ENCODE data around the gene LAGE3.

LAGE3 gene

DNA sequence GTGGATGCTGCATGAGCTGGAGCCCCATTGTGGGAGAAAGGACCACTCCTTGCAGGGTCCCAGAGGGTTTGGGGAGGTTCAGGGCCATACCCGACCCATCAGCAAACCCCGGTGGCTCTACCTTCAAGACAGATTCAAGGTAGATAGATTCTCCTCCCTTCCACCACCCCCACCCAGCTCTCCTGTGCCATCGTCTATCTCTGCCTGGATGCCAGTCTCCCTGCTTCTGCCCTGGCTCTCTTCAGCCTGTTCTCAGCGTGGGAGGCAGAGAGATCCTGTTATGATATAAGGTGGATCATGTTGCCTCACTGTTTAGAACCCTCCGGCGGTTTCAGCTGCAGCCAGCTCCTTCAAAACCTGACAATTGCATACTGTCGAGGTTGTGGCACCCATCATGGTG is 5.4 kb downstream of the LAGE3 start:
- no peak for DNase-seq

DNA sequence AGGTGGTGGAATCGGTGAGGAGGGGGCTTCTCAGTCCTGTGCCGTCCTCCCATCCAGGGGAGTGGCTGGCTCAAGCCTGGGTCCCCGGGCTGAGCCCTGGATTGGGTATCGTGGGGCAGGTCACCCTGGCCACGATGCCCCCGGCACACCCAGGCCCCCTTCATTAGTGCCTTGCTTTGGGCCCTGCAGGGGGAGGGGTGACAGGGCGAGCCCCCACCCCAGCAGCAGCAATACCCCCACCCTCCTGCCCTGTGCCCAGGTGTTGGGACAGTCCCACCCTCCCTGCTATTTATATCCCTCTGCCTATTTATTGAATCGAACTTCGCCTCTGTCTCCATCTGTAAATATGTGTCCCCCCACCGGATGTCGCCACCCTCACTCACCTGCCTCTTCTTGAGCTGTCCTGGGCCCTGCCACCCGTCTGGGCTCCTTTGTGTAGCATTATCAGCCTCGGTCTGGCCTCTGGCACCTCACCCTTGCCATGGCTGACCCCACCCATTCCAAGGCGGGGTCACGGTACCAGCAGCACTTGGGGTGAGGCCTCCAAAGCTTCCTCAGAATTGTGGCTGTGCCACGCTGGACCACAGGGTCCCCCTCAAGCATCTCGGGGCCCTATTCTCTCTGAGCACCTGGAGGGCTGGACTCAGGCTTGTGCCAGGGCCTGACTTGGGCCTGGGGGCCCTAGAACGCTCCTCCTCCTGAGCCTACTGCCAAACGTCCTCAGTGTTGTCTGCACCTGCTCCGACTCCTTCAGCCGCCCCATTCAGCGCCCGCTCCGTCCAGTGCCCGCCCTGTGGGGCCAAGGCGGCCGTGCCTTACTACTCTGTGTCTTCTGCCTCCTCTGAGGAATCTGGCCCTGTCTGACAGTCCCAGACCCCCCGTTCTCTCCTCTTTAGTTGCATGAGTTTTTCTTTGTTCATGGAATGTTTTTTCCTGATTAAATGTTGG is 6.1 kb downstream of the LAGE3 start:
- no peak for DNase-seq

DNA sequence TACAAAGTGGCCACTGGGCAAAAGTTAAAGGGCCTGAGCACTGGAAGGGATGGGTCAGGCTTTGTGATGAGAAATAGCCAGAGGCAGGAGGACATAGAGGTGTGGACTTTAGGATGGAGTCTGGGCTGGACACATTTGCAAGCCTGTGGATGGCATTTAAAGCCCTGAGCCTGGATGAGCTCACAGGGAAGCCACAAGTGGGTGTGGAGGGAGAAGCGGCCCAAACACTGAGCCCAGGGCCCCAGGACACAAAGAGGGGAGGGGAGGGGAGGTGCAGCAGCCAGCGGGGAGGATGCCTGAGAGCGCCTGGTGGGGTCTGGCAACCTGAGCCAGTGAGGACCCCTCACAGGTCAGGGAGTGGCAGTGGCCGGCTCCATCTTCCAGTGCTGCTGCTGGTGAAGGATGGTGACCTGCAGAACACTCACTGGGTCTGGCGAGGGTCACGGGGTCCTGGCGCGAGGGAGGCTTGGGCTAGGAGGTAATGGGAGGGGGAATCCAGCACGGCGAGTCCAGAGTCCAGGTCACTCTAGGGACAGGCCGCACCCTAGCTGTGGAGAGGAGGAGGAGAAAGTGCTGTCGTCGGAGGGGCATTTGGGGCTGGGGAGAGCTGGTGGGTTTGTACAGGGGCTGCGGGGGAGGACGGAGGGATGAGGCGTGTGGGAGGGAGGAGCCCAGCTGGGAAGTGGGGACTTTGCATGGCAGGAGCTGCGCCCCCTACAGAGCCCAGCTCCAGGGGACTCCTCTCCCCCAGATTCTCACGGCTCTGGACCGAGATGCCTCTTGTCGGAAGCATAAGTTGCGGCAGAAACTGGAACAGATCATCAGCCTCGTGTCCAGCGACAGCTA is 7.0 kb downstream of the LAGE3 start:
- no peak for DNase-seq

DNA sequence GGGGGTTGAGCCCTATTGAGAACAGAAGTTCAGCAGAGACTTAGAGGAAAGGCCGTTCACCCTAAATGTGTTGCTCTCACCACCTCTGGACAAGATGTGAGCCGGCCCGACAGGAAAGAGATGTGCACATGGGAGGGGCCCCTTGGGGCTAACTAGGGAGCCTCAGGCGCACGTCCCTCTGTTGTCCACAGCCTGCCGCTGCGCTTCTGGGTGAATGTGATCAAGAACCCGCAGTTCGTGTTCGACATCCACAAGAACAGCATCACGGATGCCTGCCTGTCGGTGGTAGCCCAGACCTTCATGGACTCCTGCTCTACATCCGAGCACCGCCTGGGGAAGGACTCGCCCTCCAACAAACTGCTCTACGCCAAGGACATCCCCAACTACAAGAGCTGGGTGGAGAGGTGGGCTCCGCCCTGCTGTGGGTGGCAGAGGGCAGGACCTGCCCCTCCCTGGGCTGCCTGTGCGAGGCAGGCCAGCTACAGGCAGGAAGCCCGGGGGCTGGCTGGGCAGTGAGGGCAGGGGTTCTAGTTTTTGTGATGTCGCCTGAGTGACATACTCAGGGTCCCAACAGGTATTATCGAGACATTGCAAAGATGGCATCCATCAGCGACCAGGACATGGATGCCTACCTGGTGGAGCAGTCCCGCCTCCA is 8.0 kb downstream of the LAGE3 start:
- DNase-seq, result no peak

DNA sequence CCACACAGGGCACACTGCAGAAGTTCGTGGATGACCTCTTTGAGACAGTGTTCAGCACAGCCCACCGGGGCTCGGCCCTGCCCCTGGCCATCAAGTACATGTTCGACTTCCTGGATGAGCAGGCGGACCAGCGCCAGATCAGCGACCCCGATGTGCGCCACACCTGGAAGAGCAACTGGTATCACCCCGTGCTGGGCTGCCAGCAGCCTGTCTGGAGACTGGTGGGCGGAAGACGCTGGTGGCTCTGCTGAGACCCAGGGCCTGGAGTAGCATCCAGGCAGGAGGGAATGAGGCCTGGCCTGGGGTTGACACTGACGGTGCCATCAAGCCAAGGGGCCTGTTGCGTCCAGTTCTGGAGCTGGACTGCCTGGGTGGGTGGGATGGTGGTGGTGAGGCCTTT is 8.6 kb downstream of the LAGE3 start:
- DNase-seq, result no peak

DNA sequence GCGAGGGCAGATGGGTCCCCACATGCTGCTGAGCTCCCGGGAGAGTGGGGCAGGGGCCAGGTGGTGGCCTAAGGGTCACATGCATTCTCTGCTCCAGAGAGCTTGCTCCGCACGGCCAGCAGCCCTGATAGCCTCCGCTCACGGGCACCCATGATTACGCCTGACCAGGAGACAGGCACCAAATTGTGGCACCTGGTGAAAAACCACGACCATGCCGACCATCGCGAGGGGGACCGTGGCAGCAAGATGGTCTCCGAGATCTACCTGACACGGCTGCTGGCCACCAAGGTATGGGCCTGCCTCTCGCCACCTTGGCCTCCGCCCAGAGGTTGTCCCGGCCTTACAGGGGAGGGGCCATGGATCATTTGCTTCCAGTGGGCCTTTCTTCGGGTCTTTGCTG is 9.2 kb downstream of the LAGE3 start:
- no peak for DNase-seq

DNA sequence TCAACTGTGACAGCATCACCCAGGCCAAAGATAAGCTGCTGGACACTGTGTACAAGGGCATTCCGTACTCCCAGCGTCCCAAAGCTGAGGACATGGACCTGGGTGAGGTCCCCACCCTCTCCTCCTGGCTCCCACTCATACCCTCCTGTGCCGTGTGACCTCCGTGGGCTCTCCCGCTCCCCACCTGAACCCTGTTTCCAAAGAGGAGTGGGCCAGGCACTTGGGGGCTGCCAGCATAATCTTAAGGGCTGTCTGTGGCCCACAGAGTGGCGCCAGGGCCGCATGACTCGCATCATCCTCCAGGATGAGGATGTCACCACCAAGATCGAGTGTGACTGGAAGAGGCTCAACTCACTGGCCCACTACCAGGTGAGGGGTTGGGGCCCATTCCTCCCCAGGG is 10.0 kb downstream of the LAGE3 start:
- no peak for DNase-seq

DNA sequence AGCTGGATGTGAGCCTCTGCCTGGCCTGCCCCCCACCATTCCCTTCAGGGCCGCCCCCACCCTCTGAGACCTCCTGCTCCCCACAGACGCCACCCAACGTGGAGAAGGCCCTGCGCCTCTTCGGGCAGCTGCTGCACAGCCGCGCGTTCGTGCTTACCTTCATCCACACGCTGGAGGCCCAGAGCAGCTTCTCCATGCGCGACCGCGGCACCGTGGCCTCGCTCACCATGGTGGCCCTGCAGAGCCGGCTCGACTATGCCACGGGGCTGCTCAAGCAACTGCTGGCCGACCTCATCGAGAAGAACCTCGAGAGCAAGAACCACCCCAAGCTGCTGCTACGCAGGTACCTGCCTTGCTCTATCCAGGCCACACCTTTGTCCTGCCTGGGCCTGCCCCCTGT is 10.9 kb downstream of the LAGE3 start:
- DNase-seq, result no peak

DNA sequence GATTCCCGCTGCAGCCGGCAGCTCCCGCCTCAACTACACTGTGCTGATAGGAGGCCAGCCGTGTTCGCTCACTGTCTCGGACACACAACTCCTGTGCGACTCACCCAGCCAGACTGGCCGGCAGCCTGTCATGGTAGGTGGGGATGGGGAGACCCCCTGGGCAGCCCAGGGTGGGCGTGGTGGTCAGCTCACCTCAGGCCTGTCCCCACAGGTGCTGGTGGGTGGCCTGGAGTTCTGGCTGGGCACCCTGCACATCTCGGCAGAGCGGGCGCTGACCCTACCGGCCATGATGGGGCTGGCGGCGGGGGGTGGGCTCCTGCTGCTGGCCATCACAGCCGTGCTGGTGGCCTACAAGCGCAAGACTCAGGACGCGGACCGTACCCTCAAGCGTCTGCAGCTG is 11.5 kb downstream of the LAGE3 start:
- DNase-seq, result no peak

DNA sequence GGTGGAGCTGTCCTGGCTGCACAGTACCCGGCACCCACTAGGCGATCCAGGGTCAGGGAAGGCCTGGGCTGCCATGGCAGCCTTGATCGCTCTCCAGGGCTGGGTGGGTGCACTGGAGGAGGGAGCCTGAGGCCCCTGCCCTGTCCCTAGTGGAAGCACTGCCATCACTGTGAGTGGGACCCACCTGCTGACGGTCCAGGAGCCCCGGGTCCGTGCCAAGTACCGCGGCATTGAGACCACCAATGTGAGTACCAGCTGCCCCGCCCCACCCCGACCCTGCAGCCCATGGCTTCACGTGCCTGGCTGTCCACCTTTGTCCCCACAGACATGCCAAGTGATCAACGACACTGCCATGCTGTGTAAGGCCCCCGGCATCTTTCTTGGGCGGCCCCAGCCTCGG is 12.2 kb downstream of the LAGE3 start:
- no peak for DNase-seq

DNA sequence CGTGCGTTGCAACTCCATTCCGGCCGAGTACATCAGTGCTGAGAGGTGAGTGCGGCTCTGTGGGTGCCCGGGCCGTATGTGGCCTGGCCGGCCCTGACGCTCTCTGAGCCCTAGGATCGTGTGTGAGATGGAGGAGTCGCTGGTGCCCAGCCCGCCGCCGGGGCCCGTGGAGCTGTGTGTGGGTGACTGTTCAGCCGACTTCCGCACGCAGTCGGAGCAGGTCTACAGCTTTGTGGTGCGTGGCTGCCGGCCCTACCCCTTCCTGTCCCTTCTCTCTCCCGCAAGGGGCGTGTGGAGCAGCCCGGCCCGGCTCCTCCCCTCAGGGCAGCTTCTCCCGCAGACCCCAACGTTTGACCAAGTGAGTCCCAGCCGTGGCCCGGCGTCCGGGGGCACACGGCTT is 13.0 kb downstream of the LAGE3 start:
- no peak for DNase-seq

DNA sequence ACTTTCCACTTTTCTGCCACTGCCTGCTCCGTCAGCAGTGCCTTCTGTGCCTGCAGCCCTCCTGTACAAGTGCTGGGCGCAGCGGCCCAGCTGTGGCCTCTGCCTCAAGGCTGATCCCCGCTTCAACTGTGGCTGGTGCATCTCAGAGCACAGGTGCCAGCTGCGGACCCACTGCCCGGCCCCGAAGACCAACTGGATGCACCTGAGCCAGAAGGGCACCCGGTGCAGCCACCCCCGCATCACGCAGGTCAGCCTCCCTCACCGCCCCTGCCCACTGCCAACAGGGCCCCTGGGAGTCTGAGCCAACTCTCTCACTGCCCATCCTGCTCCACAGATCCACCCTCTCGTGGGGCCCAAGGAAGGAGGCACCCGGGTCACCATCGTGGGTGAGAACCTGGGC is 13.5 kb downstream of the LAGE3 start:
- no peak for DNase-seq

DNA sequence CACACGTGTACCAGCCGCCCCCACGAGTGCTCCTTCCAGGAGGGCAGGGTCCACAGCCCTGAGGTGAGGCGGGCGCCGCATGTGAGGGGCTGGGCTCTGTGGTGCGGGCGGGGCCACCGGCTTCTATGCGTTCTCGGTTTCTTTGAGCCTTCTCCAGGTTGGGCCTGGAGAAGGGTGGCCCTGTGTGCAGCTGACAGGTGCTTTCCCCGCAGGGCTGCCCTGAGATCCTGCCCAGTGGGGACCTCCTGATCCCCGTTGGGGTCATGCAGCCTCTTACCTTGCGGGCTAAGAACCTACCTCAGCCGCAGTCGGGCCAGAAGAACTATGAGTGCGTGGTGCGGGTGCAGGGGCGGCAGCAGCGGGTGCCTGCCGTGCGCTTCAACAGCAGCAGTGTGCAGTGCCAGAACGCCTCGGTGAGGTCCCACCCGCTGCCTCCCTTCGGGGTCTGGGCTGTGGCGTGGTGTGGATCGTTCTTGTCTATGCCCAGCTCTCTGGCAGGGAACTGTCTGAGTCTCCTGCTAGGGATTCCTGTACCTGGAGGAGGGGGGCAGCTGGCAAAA is 14.2 kb downstream of the LAGE3 start:
- DNase-seq, result no peak

DNA sequence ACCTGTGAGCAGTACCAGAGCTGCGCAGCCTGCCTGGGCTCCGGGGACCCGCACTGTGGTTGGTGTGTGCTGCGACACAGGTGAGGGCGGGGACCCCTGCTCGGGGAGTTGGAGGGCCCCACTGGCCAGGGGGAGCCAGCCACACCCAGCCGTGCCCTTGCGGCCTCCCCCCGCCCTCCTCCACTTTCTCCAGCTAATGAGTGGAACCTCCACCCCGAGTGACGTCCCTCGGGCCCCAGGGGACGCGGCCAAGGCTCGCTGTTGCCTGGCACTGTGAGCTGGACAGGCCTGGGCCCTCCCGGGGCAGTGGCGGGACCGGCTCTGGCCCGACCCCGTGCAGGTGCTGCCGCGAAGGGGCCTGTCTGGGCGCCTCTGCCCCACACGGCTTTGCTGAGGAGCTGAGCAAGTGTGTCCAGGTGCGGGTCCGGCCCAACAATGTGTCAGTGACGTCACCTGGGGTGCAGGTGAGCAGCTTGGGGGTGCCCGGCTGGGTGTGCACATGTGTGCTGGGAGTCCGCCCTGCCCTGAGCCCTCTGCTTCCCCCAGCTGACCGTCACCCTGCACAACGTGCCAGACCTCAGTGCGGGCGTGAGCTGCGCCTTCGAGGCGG is 15.4 kb downstream of the LAGE3 start:
- no peak for DNase-seq

DNA sequence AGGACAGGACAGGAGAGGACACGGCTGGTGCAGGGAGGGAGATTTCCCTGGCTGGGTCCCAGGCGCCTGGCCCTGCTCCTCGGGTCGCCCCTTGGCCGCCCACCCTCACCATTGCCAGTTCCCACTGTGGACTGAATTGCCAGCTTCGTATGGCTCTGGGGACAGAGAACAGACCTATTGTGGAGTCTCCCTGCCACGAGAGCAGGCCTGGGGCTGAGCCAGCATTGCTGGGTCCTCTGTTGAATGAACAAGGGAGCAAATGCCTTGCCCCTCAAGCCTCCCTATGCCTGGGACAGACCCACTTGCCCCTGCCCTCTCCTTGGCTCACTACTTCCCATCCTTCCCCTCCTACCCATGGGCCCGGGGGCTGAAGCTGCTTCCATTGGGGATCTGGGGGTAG is 16.7 kb downstream of the LAGE3 start:
- no peak for DNase-seq

DNA sequence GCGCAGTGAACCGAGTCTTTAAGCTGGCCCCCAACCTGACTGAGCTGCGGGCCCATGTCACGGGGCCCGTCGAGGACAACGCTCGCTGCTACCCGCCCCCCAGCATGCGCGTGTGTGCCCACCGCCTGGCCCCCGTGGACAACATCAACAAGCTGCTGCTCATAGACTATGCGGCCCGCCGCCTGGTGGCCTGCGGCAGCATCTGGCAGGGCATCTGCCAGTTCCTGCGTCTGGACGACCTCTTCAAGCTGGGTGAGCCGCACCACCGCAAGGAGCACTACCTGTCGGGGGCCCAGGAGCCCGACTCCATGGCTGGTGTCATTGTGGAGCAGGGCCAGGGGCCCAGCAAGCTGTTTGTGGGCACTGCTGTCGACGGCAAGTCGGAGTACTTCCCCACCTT is 18.8 kb downstream of the LAGE3 start:
- DNase-seq, result no peak

DNA sequence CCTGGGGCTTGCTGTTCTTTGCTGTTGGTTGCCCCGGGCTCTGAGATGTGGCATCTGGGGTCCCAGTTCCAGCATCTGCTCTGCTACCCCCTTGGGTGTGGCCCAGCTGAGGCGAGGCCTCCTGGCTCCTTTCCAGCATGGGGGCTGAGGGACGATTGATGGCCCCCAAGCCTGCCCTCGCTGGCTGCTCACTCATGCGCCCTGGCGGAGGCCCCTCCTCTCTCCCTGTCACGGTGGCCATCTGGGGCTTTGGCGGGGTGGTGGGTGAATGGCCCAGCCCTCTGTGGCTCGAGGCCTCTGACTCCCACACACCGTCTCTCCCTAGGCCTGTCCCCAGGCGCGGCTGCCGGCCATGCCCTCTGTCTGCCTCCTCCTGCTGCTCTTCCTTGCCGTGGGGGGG is 19.2 kb downstream of the LAGE3 start:
- no peak for DNase-seq

DNA sequence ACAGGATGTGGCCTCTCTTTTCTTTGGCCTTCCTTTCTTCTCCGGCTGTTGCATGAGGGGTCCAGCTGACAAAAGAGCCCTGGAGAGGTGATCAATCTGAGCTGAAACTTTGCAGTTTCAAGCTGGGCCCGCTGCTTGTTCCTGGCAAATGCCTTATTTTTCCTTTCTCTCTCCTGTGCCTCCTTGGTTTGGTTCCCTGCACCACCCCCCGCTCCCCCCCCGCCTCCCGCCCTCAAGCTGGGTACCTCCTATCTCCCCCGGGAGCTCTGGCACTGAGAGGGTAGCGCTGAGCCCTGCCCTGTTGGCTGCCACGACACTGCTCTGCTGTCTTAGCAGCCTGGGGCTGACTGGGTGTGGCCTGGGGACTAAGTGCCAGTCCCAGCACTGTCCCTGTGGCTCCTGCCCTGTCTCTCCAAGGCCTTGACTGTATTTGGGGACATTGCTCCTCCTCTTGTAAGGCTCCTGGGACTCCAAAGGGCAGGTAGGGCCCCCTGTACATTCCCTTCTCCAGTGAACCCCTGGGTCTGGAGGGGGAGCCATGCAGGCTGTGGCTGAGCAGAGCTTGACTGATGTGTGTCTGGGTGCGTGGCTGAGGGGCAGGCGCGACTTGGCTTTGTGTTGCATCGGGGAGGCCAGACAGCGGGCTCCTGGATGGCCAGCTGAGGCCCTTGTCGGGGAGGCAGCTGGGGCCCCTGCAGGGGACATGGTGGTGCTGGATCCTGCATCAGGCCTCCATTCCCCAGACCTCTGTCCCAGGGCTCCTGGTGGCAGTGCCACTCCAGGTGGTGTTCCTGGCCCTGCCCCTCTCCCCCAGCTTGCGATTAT is 19.9 kb downstream of the LAGE3 start:
- DNase-seq, result no peak

DNA sequence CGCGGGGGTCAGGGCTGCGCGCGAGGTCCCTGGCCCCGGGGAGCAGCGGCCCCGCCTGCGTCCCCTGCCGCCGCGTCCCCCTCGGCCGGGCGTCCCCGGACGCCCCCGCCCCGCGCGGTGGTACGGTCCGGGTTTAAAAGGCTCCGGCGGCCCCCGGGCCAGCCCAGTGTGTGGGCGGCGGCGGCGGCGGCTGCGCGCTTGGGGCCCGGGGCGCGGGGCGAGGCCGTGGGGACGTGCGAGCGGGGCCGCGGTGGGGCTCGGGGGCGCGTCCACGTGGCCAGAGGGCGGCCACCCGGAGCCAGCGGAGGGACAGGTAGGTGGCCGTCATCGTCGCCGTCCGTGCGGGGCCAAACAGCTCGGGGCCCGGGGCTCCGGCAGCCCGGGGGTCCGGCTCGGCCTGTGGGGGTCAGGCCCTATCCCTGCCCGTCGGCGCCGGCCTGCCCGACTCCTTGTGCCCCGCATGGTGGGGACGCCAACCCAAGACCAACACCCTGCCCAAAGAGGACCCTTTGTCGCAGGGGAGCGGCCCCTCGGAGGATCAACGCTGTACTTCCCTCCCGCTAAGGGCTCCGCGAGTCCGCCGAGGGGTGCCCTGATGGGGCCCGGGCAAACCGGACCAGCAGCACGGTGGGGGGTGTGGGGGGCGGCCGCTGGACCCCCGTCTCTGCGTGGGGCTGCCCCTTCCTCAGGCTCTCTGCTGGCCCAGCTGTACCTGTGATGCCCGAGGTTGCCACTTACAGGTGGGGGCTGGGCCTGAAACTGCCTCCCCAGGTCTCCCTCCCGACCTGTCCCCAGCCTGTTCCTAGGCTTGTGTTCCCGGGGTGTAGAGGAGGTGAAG is 20.7 kb downstream of the LAGE3 start, which contains the start of gene PLXNA3:
Gene PLXNA3, plus strand, starts transcription at position 166 of the 838 bp plus-strand sequence. CDS start 1,903 bp downstream, outside the sequence.
- DNase-seq, result no peak

DNA sequence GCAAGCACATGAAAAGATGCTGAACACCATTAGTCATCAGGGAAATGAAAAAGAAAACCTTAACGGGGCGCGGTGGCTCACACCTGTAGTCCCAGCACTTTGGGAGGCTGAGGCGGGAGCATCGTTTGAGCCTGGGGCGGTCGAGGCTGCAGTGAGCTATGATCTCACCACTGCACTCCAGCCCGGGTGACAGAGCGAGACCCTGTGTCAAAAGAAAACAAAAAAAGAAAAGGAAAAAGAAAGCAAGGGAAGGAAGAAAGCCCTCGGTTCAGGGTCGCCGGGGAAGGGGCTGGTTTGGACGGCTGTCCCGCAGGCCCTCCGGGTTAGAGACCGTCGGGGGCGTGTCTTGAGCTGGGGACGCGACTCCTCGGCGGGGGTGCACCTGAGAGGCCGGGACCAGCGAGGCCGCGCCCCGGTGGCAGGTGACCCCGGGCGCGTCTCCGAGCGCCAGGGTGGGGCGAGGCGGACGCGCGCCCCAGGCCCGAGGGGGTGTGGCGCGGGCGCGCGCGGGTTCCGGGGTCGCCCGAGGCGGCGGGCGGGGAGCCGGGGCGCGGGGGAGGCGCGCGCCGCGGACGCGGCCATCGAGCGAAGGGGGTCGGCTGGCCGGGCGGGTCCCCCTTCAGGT is 21.5 kb downstream of the LAGE3 start:
- no peak for DNase-seq

Measured in NCI-H226 (cell line).